NOMO-1 treated with DMSO at 0.1 percent for 48 hours (cell line): ENCODE measurements around the gene ENO1.
"Not testable (repeated sequence)": the region's sequence is repeated elsewhere in the genome, so short reads cannot be mapped to it uniquely, and the experiment has no call there.

Experiments used
- DNase-seq: peaks from one replicate; lab custom pipeline; 2025; ENCODE audit not compliant: unreplicated experiment; lab: John Stamatoyannopoulos, UW

ENO1 gene

DNA sequence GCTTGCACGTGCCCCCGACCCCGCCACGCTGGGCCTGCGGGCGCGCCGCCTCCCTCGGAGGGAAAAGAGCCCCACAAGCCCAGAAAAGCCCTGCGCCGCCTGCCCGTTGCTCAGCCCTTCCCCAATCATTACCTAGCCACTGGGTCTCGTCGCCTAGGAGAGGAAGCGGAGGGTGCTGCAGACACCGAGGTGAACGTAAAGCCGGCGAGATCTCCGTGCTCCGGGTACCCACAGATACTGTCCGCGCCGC lies at the start of gene ENO1:
TSS of gene ENO1 (minus strand) at position 239 of the 250 bp plus-strand sequence. CDS start 3,778 bp downstream, outside the sequence.
- DNase-seq = no peak

DNA sequence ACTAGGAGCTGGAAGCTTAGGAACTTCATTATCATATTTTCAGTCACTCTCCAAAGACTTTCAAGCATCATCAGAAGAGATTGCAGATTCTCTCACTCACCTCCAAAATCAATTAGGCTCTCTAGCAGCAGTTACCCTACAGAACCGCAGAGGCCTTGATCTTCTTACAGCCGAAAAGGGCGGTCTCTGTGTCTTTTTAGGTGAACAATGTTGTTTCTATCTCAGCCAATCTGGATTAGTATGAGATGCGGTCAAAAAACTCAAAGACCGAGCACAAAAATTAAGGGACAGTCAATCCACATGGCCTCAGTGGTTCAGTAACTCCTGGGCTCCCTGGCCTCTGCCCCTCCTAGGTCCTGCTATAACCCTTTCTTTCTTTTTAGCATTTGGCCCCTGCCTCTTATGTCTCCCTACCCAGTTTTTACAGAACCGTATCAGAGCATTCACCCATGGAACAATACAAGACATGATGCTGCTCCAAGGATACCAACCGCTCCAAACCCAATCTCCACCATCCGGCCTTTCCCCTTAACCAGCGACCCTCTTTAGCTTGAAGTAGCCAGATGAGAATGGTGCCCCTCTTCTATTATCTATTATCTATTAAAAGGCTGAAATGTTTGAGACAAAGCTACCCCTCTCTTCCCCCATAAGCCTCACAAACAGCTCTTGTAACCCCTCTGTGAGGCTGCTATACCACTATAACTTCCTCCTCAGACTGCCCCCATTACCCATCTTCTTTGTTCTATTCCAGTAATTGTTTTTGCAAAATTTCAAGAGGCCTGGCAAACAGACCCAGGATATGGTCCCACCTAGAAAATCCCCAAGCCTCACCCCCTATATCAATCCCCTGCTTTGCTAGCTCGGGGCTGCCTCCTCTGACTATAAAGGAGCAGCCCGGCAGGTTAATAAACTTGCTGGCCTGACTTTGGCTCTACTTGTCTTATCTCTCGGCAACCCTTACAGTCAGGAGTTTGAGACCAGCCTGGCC lies 48.5 kb upstream of the ENO1 start:
- no peak for DNase-seq

DNA sequence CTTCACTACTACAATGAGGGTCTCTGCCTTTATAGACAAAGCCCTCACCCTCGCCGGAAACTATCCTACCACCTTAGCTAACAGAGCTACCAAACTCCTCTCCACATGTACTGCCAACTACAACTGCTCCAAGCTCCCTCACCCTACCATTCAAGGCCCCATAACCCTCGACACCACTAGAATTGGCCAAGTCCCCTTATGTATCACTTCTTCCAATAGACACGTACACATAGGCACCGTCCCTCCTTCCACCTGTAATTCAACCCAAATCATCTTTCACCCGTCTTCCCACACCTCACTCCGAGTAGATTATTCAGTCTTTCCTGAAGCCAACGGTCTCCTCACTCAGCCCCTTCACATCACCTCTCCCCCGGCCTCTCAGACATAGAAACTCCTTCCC lies 47.5 kb upstream of the ENO1 start:
- no peak for DNase-seq

DNA sequence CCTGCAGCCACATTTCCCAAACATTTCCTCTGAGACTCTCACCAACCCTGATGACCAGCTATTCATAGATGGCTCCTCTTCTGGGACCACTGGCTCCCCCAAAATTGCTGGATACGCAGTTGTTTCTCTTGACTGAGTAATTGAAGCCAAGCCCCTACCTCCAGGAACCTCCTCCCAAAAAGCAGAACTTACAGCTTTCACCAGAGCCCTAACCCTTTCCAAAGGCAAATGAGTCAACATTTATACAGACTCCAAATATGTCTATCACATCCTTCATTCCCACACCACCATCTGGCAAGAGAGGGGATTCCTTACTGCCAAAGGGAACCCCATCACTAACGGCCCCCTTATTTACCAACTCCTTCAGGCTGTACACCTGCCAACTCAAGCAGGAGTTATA lies 46.9 kb upstream of the ENO1 start:
- peak; percentile 68 for DNase-seq

DNA sequence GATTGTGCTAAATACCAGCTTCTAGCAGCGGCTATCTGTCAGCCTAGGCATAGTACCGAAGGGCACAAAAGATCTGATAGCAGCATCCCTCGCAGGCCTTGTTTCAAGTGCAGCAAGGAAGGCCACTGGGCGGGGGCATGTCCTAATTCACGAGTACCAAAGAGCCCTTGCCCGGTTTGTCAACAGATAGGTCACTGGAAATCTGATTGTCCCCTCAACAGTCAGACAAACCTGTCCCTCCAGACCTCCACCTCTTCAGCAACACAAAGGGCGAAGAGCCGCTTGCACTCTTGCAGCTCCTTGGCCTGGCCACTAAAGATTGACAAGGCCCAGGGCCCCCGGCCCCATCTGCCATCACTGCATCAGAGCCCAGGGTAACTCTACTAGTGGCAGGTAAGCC lies 44.5 kb upstream of the ENO1 start:
- DNase-seq = no peak

DNA sequence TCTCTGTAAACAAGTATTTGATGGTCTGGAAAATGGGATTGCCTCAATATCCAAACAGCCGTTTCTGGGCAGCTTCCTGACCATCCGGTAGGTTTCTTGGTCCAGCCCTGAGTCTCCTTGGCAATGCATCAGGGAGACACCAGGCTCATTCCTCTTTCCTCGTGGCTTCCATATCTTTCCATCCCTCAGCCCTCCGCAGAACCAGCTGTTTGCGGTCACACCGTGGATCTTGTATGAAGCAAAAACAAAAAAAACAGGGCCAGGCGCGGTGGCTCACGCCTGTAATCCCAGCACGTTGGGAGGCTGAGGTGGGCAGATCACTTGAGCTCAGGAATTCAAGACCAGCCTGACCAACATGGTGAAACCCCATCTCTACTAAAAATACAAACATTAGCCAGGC lies 39.0 kb upstream of the ENO1 start:
- not testable (repeated sequence) for DNase-seq

DNA sequence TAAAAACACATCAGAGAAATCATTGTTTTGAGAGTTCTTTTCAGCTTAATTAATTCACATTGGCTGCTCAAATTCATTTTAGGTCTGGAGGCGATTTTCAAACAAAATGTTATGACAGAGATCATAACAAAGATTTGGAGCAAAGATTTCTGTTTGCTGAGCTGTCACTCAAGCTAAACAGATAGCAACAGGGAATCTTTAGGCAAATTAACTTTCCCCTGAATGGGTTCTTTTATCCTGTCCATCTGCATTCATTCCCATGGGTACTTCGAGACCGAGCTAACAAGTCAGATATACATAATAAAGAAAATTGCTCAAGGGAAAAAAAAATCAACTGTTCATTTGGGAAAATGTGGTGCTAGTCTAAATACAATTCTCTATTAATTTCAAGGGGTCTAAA lies 37.0 kb upstream of the ENO1 start:
- no peak for DNase-seq

DNA sequence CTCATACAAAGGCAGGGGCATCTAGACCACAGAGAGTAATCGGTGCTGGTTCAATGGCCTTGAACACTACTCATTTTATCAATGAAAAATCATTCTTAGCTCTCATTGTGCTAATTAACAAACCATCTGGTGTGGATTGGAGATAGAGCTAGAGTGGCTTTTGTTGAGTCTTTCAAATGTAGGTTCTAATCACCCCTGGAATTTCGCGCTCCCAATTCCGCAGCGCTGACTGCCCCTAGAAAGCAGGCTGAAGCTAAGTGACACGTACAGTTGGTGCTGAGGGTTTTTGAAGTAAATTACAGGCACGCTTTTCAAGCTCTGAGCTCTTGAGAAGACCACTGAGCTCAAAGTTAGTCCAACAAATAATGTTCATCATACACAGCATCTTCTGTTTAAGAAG lies 36.0 kb upstream of the ENO1 start:
- DNase-seq = no peak

DNA sequence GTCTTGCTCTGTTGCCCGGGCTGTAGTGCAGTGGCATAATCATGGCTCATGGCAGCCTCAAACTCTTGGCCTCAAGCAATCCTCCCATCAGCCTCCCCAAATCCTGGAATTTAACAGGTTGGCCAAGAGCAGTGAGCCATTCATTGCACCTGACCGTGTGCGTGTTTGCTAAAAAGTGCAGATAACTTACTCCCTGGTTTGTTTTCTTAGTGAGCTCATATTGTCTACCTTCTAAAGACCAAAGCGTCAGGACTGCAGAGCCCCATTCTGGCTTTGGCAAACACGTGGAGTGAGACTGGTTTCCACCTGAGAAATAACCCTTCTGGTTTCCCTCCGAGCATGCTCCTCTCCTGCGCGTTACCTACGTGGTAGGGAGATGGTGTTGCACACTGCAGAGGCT lies 35.0 kb upstream of the ENO1 start:
- DNase-seq = no peak

DNA sequence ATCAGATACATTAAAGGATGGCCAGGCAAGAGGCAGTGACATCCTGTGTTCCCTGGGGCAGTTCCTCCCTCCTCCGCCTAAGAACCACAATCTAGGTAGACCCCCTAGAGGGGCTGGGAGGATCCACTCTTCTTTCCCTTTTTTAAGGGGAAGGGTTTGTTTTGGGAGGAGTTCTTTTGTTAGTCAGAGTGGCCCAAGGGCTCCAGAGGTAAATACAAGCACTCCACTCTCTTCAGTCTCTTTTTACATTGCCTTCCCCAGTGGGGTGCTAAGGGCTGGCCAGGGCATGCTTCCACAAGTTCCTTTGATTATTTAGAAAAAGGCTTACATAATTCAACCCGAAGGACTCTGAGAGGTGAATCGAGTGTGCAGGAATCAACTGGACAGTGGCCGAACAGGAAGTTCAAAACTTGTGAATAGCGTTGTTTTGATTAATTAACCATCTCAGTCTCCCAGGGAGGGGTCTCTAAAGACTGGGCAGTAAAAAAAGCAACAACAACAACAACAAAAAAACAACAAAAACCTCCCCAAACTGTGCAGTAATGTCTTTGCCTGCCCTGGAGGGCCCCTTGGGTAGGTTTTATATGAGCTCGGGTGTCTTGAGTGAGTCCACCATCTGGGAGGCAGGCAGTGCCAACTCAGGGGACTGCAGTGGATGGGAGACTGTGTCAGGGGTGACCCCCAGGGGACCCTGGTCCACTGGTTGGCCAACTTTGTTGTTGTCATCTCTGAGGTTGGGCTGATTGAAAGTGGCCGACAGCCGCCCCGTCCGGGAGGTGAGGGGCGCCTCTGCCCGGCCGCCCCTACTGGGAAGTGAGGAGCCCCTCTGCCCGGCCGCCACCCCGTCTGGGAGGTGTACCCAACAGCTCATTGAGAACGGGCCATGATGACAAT lies 33.2 kb upstream of the ENO1 start:
- DNase-seq = no peak

DNA sequence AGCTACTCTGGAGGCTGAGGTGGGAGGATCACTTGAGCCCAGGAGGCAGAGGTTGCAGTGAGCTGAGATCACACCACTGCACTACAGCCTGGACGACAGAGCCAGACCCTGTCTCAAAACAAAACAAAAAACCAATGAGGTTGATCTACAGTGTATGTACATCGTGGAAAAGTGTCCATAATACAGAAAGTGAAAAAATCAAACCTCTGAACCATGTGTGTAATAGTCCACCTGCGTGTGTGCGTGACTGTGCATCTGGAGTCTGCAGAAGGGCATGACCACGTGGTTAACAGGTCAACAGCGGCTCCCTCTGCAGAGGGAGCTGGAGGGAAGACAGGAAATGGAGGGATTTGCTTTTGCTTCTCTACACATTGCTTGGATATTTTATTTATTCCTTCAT lies 32.4 kb upstream of the ENO1 start:
- DNase-seq = no peak

DNA sequence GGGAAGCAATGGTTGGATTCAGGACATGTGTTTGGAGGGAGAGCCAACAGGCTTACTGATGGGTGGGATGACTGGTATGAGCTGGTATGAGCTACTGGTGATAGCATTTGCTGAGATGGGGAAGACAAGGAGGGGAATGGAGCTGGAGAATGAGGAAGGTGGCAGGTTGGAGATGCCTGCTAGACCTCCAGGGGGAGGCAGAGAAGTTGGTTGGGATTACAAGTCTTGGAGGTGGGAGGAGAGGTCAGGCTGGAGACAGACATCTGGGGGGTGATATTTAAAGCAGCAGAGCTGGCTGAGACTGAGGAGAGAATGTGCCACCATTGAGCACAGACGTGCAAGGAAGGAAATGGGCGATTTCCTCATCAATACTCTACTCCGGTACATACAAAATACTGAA lies 31.8 kb upstream of the ENO1 start:
- no peak for DNase-seq

DNA sequence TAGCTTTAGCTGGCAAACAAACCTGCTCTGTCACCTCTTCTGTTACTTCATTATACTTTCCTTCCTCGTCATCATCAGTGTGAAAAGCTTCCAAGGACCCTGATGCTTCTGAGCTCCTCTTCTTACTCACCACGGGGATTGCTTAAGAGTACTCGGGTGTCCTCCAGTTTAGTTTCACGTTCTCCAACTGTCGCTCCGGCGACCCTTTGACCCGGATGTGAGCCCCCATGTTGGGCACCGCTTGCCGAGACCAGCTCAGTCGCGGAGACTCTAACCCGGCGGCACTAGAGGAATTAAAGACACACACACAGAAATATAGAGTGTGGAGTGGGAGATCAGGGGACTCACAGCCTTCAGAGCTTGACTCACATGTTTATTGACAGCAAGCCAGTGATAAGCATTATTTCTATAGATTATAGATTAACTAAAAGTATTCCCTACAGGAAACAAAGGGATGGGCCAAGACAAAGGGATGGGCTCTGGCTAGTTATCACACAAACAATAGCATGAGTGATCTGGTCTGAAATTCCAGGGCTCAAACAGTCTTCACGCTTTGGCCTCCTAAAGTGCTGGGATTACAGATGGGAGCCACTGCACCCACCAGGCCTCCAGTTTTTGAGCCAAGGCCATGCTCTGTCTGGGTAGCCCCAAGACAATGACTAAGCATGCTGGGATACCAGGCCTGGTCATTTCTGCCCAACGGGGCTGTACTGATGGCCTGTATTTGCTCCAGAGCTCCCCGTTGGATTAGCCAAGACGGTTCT lies 30.1 kb upstream of the ENO1 start:
- DNase-seq = peak; percentile 78

DNA sequence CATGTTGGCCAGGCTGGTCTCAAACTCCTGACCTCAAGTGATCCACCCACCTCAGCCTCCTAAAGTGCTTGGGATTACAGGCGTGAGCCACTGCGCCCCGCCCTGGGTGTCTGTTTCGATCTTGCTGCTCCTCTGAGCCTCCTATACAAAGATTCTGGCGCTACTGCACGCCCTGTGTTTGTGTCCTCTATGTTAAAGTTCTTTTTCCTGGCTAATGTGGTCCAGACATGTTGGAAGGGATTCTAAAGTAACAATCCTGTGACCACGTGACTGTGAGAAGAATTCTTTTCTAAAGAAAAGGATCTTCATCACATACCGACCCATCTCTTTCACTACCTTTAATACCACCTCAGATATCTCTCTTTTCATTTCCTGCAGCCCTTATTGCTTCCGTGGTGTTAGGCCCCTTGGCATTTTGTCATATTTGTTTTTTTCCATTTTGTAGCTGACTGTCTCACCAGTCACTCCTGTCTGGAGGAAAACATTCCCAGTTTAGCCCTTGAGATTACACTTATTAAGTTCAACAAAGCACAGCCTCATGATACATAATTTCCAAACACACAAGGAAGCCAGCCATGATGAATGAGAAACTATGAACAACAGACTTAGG lies 27.2 kb upstream of the ENO1 start:
- DNase-seq = no peak

DNA sequence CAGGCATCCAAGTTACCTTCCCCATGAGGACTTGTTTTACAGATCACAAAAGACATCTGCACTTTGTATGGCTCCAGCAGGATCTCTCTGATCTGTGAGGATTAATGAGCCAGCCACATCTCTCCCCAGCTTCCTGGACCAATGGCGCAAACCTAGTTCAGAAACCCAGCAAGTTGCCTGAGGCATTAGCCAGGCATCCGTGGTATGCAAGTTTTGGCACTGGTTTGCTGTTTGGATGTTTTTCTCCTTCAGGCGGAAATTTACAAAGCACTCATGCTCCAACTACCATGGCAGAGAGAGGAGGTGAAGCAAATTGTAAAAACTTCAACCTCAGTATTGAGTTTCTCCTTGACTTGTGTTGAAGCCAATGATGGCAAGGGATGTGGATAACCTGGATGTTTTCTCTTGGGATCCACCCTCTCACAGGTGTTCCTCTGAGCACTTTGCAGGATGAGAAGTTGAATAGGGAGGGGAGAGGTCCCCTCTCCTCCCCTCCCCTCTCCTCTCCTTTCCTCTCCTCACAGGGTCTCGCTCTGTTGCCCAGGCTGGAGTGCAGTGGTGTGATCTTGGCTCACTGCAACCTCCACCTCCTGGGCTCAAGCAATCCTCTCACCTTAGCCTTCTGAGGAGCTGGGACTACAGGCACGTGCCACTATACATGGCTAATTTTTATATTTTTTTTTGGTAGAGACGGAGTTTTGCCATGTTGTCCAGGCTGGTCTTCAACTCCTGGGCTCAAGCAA lies 25.6 kb upstream of the ENO1 start:
- DNase-seq = no peak

DNA sequence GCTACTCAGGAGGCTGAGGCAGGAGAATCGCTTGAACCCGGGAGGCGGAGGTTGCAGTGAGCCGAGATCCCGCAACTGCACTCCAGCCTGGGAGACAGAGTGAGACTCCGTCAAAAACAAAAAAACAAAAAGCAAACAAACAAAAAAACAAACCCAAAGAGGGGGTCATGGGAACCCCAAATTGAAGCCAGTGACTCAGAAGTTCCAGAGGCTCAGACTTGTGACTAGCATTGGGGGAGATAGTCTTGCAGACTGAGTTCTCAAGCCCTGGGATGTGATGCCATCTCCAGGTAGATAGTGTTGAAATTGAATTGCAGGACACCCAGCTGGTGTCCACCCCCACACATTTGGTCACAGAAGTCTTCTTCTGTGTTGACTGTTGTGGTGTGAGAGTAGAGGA lies 24.9 kb upstream of the ENO1 start:
- no peak for DNase-seq

DNA sequence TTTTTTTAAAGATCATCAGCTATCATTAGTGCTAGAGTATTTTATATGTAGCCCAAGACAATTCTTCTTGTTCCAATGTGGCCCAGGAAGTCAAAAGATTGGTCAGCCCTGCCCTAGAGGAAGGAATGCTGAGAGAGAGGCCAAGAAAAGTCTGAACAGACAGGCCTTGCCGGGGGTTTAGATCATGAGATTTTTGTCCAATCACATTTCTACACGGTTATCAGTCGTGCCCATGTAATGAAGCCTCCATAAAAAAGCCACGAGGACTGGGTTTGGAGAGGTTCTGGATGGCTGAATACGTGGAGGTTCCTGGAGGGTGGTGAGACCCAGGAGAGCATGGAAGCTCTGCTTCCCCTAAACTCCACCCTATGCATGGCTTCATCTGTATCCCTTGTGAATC lies 24.3 kb upstream of the ENO1 start:
- no peak for DNase-seq

DNA sequence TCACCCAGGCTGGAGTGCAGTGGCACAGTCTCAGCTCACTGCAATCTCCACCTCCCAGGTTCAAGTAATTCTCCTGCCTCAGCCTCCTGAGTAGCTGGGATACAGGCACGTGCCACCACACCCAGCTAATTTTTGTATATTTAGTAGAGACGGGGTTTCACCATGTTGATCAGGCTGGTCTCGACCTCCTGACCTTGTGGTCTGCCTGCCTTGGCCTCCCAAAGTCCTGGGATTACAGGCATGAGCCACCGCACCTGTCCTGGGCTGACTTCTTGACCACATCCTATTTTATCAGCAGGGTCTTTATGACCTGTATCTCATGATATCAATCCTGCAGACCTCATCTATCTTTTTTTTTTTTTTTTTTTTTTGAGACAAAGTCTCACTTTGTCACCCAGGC lies 22.2 kb upstream of the ENO1 start:
- DNase-seq = not testable (repeated sequence)

DNA sequence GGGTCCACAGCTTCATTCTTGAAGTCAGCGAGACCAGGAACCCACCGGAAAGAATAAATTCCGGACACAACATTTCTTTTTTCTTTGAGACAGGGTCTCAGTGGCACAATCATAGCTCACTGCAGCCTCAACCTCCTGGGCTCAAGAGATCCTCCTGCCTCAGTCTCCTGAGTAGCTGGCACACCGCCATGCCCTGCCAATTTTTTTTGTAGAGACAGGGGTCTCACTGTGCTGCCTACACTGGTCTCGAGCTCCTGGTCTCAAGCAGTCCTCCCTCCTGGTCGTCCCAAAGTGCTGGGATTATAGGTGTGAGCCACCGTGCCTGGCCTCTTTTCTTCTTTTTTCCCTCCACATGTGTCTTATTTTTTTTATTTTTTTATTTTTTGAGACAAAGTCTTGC lies 20.6 kb upstream of the ENO1 start:
- no peak for DNase-seq

DNA sequence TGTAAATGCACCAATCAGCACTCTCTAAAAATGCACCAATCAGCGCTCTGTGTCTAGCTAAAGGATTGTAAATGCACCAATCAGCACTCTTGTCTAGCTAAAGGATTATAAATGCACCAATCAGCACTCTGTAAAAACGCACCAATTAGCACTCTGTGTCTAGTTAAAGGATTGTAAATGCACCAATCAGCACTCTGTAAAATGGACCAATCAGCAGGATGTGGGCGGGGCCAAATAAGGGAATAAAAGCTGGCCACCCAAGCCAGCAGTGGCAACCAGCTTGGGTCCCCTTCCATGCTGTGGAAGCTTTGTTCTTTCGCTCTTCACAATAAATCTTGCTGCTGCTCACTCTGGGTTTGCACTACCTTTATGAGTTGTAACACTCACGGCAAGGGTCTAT lies 19.9 kb upstream of the ENO1 start:
- DNase-seq = not testable (repeated sequence)
